Panc1 (cell line): ENCODE results near the gene ZKSCAN4. TPM values are rescaled to one million over a fixed set of nuclear protein-coding genes. Genes with fewer than 3 reads are reported as not detected.

Source experiments
- ATAC-seq: fragments of 200-7000 bp; cut with Tn5 transposase; 2 replicates; pipeline ENCODE4 v1.9.1; 2020; ENCODE audit warnings: mild to moderate bottlenecking, moderate library complexity
- BruUV-seq: library from RNA; stranded (reverse); fragments of 400-500 nt; replicated peaks from 2 replicates; lab custom pipeline; 2021; lab: Mats Ljungman, UMichigan
- CTCF ChIA-PET: fragments of 300-600 bp; sonication (Branson Sonifier 250); formaldehyde crosslinking; loops from one replicate; lab custom pipeline; 2022; ENCODE audit warnings: antibody characterized with exemption; lab: Charles Lee
- POLR2A ChIA-PET: fragments of 300-600 bp; sonication (Branson Sonifier 250); formaldehyde crosslinking; loops from one replicate; lab custom pipeline; 2022; ENCODE audit warnings: antibody characterized with exemption; lab: Charles Lee
- DNase-seq: peaks from one replicate; pipeline ENCODE4 v3.0.0-alpha.2; 2010; ENCODE audit warnings: low read depth, low spot score
- H3K27ac ChIP-seq: 2 replicates; pipeline ENCODE4 v1.5.1; 2011; ENCODE audit warnings: mild to moderate bottlenecking, low read length, inconsistent platforms
- H3K27me3 ChIP-seq: fragments of 200-500 bp; sonication (Bioruptor generic); 2 replicates; pipeline ENCODE4 v1.6.0; 2014; ENCODE audit warnings: low read length, inconsistent platforms; ENCODE audit not compliant: control insufficient read depth, insufficient read depth
- H3K36me3 ChIP-seq: fragments of 200-500 bp; sonication (Bioruptor generic); 2 replicates; pipeline ENCODE4 v1.5.1; 2014; ENCODE audit warnings: inconsistent platforms, mild to moderate bottlenecking, low read length, moderate library complexity; ENCODE audit not compliant: control insufficient read depth, insufficient read depth
- H3K4me1 ChIP-seq: 2 replicates; pipeline ENCODE4 v1.5.1; 2011; ENCODE audit warnings: inconsistent platforms, mild to moderate bottlenecking, low read length, moderate library complexity; ENCODE audit not compliant: control insufficient read depth, insufficient read depth
- H3K4me3 ChIP-seq, 2 experiments: 2 replicates each; pipeline ENCODE4 v1.5.1; 2011 to 2012; ENCODE audit warnings: low read depth in 2 of 2, low read length in 2 of 2, mild to moderate bottlenecking in 2 of 2, inconsistent platforms in 1 of 2, moderate library complexity in 1 of 2
- H3K9me3 ChIP-seq: fragments of 200-500 bp; sonication (Bioruptor generic); 2 replicates; pipeline ENCODE4 v1.5.1; 2014; ENCODE audit warnings: low read depth, mild to moderate bottlenecking, inconsistent platforms, low read length, moderate library complexity; ENCODE audit not compliant: control insufficient read depth, insufficient read depth
- CTCF ChIP-seq: fragments of 450-650 bp; IDR thresholded peaks from 2 replicates; pipeline ENCODE4 v1.5.1; 2017; ENCODE audit warnings: mild to moderate bottlenecking
- POLR2AphosphoS5 ChIP-seq: IDR thresholded peaks from 2 replicates; pipeline ENCODE4 v1.6.1; 2012; ENCODE audit warnings: mild to moderate bottlenecking, low read depth, low read length, moderate library complexity
- REST ChIP-seq, 2 experiments: IDR thresholded peaks; 2 replicates each; pipeline ENCODE4 v1.6.1; 2011 to 2012; ENCODE audit warnings: low read depth in 2 of 2, control low read depth in 1 of 2, low read length in 1 of 2, mild to moderate bottlenecking in 1 of 2, moderate library complexity in 1 of 2; ENCODE audit not compliant: insufficient read depth in 1 of 2
- SIN3A ChIP-seq: IDR thresholded peaks from 2 replicates; pipeline ENCODE4 v1.6.1; 2012; ENCODE audit warnings: low read depth, mild to moderate bottlenecking, low read length, moderate library complexity, borderline replicate concordance; ENCODE audit not compliant: insufficient read depth
- TCF7L2 ChIP-seq: IDR thresholded peaks from 2 replicates; pipeline ENCODE4 v1.6.1; 2011; ENCODE audit warnings: mild to moderate bottlenecking, low read depth, low read length, inconsistent platforms
- in situ Hi-C: cut with HindIII; loops from 2 replicates; pipeline ENCODE4 v1.10.0; 2016; ENCODE audit warnings: low sequenced_read_pairs, low pct_unique_long_range_greater_than_20kb
- intact Hi-C: fragments of 100-400 bp; cut with micrococcal nuclease; formaldehyde crosslinking; loops from one replicate; pipeline ENCODE4 v1.10.0; 2022; ENCODE audit not compliant: unreplicated experiment
- total RNA-seq: library from RNA; stranded (reverse); gene quantifications from one replicate; pipeline ENCODE4 v1.2.1, GENCODE V29; 2021; ENCODE audit not compliant: unreplicated experiment

The ZKSCAN4 gene
- total RNA-seq, 1 experiment from 2014 or later = 4.4 TPM

GRCh38 chr6:28282926-28283325 is 30.9 kb upstream of the ZKSCAN4 start:
- ChIA-PET POLR2A (no interaction called here), CTCF (no interaction called here)
- Histone ChIP-seq H3K36me3 (0 out of 2 replicates have a peak, but pooled peaks cover 3% of the 10 kb centered on the region), H3K4me1 (peaks cover 7% of the 10 kb centered on the region; the same call in 1 of the 2 replicates), H3K4me3 (no peak overlapping the region), H3K27ac (no peak overlapping the region), H3K9me3 (no peaks in the 10 kb centered on the region; the same call in 1 of the 2 replicates), H3K27me3 (no peaks in the 10 kb centered on the region)
- TF ChIP-seq SIN3A (no peak), TCF7L2 (no peak), POLR2AphosphoS5 (no peak), CTCF (no peak), REST (IDR thresholded peaks at IDR 0.05; ENCODE audit: insufficient read depth in 1 of 2, low read depth in 2 of 2, low read length in 1 of 2) (no peak)
- BruUV-seq = no TSS peak
- intact Hi-C loops = no loop called here
- ATAC-seq (no peak), DNase-seq (no peak)
- in situ Hi-C loops = no loop called here

GRCh38 chr6:28281288-28282064 is 29.4 kb upstream of the ZKSCAN4 start, which contains the start of gene PGBD1:
Gene PGBD1, plus strand, starts transcription at chr6:28281572. Its CDS starts 2,242 bp downstream, at chr6:28283814.
- H3K27me3 ChIP-seq = no peaks in the 10 kb centered on the region
- CTCF ChIA-PET = interaction anchor here (0.6 kb wide), 1 partner anchor 64 kb away, joined by 3 read pairs; no protein-coding TSS in a partner anchor
- 0 out of 2 replicates have a peak, but pooled peaks cover 3% of the 10 kb centered on the region for H3K36me3 ChIP-seq
- H3K27ac ChIP-seq = peak within 1 kb of the TSS; percentile 89
- peaks cover 7% of the 10 kb centered on the region; the same call in 1 of the 2 replicates for H3K4me1 ChIP-seq
- no peak for DNase-seq
- ATAC-seq = peak; percentile 98
- H3K9me3 ChIP-seq = no peaks in the 10 kb centered on the region; the same call in 1 of the 2 replicates
- in situ Hi-C loops = no loop called here
- no TSS peak for BruUV-seq
- POLR2A ChIA-PET = no interaction called here
- TF ChIP-seq REST (IDR thresholded peaks at IDR 0.05; ENCODE audit: insufficient read depth in 1 of 2, low read depth in 2 of 2, low read length in 1 of 2) (no peak), POLR2AphosphoS5 (peak; percentile 68), SIN3A (peak; percentile 57; the same call in 1 of the 2 replicates)
- peak within 1 kb of the TSS; percentile 68 to 82 for H3K4me3 ChIP-seq
- intact Hi-C loops = no loop called here
